Nephron (organoid): ENCODE data around the gene SPDYE3.
"Not testable (repeated sequence)": the region's sequence is repeated elsewhere in the genome, so short reads cannot be mapped to it uniquely, and the experiment has no call there.

Experiments used
- H3K27ac Mint-ChIP-seq, 3 experiments: 2 replicates each; pipeline ENCODE4 v1.8.0; 2020; ENCODE audit warnings: mixed read lengths in 3 of 3, mild to moderate bottlenecking in 2 of 3, moderate library complexity in 1 of 3
- H3K27me3 Mint-ChIP-seq: 2 replicates; pipeline ENCODE4 v1.8.0; 2021; ENCODE audit warnings: low read depth, mild to moderate bottlenecking, moderate library complexity, mixed read lengths
- H3K36me3 Mint-ChIP-seq: 2 replicates; pipeline ENCODE4 v1.8.0; 2020; ENCODE audit warnings: low read depth, mixed read lengths
- H3K4me1 Mint-ChIP-seq: 2 replicates; pipeline ENCODE4 v1.8.0; 2020; ENCODE audit warnings: mixed read lengths
- H3K4me3 Mint-ChIP-seq, 3 experiments: 2 replicates each; pipeline ENCODE4 v1.8.0; 2020; ENCODE audit warnings: mild to moderate bottlenecking in 3 of 3, mixed read lengths in 3 of 3, moderate library complexity in 2 of 3
- H3K9me3 Mint-ChIP-seq: 2 replicates; pipeline ENCODE4 v1.8.0; 2020; ENCODE audit warnings: mixed read lengths
- CTCF ChIP-seq, 3 experiments: fragments of 200-600 bp; sonication (generic); IDR thresholded peaks; one replicate each; pipeline ENCODE4 v1.5.0; 2021; ENCODE audit warnings: antibody characterized with exemption in 3 of 3; ENCODE audit not compliant: unreplicated experiment in 3 of 3

SPDYE3 gene

GRCh38 chr7:100364480-100364879 is 57.0 kb downstream of the SPDYE3 start:
- H3K4me3 Mint-ChIP-seq: no peak overlapping the region
- no peaks in the 10 kb centered on the region for H3K4me1 Mint-ChIP-seq
- H3K9me3 Mint-ChIP-seq: no peaks in the 10 kb centered on the region
- H3K36me3 Mint-ChIP-seq: peaks cover 65% of the 10 kb centered on the region
- H3K27me3 Mint-ChIP-seq: no peaks in the 10 kb centered on the region
- no peak overlapping the region for H3K27ac Mint-ChIP-seq
- no peak for TF ChIP-seq CTCF (IDR thresholded peaks at IDR 0.05; ENCODE audit: unreplicated experiment in 3 of 3)

- H3K27me3 Mint-ChIP-seq, H3K4me3 Mint-ChIP-seq, H3K4me1 Mint-ChIP-seq, H3K9me3 Mint-ChIP-seq, H3K27ac Mint-ChIP-seq: not testable (repeated sequence)
- H3K36me3 Mint-ChIP-seq: peaks cover 53% of the 10 kb centered on the region
Observed at GRCh38 chr7:100365998-100366367, 58.5 kb downstream of the SPDYE3 start.

- TF ChIP-seq CTCF (IDR thresholded peaks at IDR 0.05; ENCODE audit: unreplicated experiment in 3 of 3): no peak
- Mint-ChIP-seq H3K27ac (no peak overlapping the region), H3K4me1 (no peaks in the 10 kb centered on the region), H3K9me3 (no peaks in the 10 kb centered on the region), H3K36me3 (peaks cover 48% of the 10 kb centered on the region), H3K4me3 (no peak overlapping the region), H3K27me3 (no peaks in the 10 kb centered on the region)
Observed at GRCh38 chr7:100366411-100367250, 59.1 kb downstream of the SPDYE3 start.

GRCh38 chr7:100367251-100367620 is 59.7 kb downstream of the SPDYE3 start:
- Mint-ChIP-seq H3K27me3 (no peaks in the 10 kb centered on the region), H3K36me3 (peaks cover 42% of the 10 kb centered on the region), H3K27ac (no peak overlapping the region), H3K4me3 (no peak overlapping the region), H3K4me1 (no peaks in the 10 kb centered on the region), H3K9me3 (no peaks in the 10 kb centered on the region)
- TF ChIP-seq CTCF (IDR thresholded peaks at IDR 0.05; ENCODE audit: unreplicated experiment in 3 of 3): no peak

- H3K27ac Mint-ChIP-seq: no peak overlapping the region
- H3K27me3 Mint-ChIP-seq: no peaks in the 10 kb centered on the region
- H3K36me3 Mint-ChIP-seq: peaks cover 35% of the 10 kb centered on the region
- no peaks in the 10 kb centered on the region for H3K4me1 Mint-ChIP-seq
- TF ChIP-seq CTCF (IDR thresholded peaks at IDR 0.05; ENCODE audit: unreplicated experiment in 3 of 3): no peak
- H3K4me3 Mint-ChIP-seq: no peak overlapping the region
- H3K9me3 Mint-ChIP-seq: no peaks in the 10 kb centered on the region
Observed at GRCh38 chr7:100367676-100368613, 60.4 kb downstream of the SPDYE3 start.

- no peak overlapping the region for H3K27ac Mint-ChIP-seq
- no peak overlapping the region for H3K4me3 Mint-ChIP-seq
- no peaks in the 10 kb centered on the region for H3K4me1 Mint-ChIP-seq
- TF ChIP-seq CTCF (IDR thresholded peaks at IDR 0.05; ENCODE audit: unreplicated experiment in 3 of 3): no peak
- no peaks in the 10 kb centered on the region for H3K9me3 Mint-ChIP-seq
- no peaks in the 10 kb centered on the region for H3K27me3 Mint-ChIP-seq
- peaks cover 24% of the 10 kb centered on the region for H3K36me3 Mint-ChIP-seq
Observed at GRCh38 chr7:100369105-100369504, 61.6 kb downstream of the SPDYE3 start.
